WTC11 (cell line): ENCODE data around the gene PLXNA2.

ENCODE experiments used
- ATF2 ChIP-seq: sonication (generic); formaldehyde crosslinking; IDR thresholded peaks from 2 replicates; pipeline ENCODE4 v1.8.1; 2022; ENCODE audit warnings: low read depth, missing genetic modification reagents, borderline replicate concordance
- ATF3 ChIP-seq: sonication (generic); formaldehyde crosslinking; conservative IDR thresholded peaks from 2 replicates; pipeline ENCODE4 v1.8.1; 2022; ENCODE audit warnings: mild to moderate bottlenecking, missing genetic modification reagents
- CBFB ChIP-seq: sonication (generic); formaldehyde crosslinking; IDR thresholded peaks from 2 replicates; pipeline ENCODE4 v1.8.1; 2022; ENCODE audit warnings: mild to moderate bottlenecking, low read depth, missing genetic modification reagents
- CTCF ChIP-seq: fragments of 200-600 bp; IDR thresholded peaks from 2 replicates; pipeline ENCODE4 v1.8.0; 2022; ENCODE audit warnings: antibody characterized with exemption
- E2F4 ChIP-seq: sonication (generic); formaldehyde crosslinking; IDR thresholded peaks from 2 replicates; pipeline ENCODE4 v1.8.1; 2022; ENCODE audit warnings: low read depth, mild to moderate bottlenecking, moderate library complexity, missing genetic modification reagents, borderline replicate concordance
- ESRRA ChIP-seq: sonication (generic); formaldehyde crosslinking; IDR thresholded peaks from 2 replicates; pipeline ENCODE4 v1.8.1; 2022; ENCODE audit warnings: mild to moderate bottlenecking, missing genetic modification reagents, borderline replicate concordance
- NFYB ChIP-seq: sonication (generic); formaldehyde crosslinking; conservative IDR thresholded peaks from 2 replicates; pipeline ENCODE4 v1.8.0; 2022; ENCODE audit warnings: low read depth, missing genetic modification reagents
- NR3C1 ChIP-seq: sonication (generic); formaldehyde crosslinking; conservative IDR thresholded peaks from 2 replicates; pipeline ENCODE4 v1.8.1; 2023; ENCODE audit warnings: low read depth, mild to moderate bottlenecking, missing genetic modification reagents
- TEAD4 ChIP-seq: sonication (generic); formaldehyde crosslinking; IDR thresholded peaks from 2 replicates; pipeline ENCODE4 v1.8.0; 2022; ENCODE audit warnings: mild to moderate bottlenecking, missing genetic modification reagents
- TP53 ChIP-seq: sonication (generic); formaldehyde crosslinking; IDR thresholded peaks from 2 replicates; pipeline ENCODE4 v1.8.1; 2023; ENCODE audit warnings: mild to moderate bottlenecking, missing genetic modification reagents
- USF2 ChIP-seq: sonication (generic); formaldehyde crosslinking; IDR thresholded peaks from 2 replicates; pipeline ENCODE4 v1.8.1; 2023; ENCODE audit warnings: mild to moderate bottlenecking, missing genetic modification reagents, moderate library complexity
- ZNF219 ChIP-seq: sonication (generic); formaldehyde crosslinking; IDR thresholded peaks from 2 replicates; pipeline ENCODE4 v1.8.0; 2023; ENCODE audit warnings: missing genetic modification reagents, mild to moderate bottlenecking, borderline replicate concordance
- ZNF317 ChIP-seq: sonication (generic); formaldehyde crosslinking; IDR thresholded peaks from 2 replicates; pipeline ENCODE4 v1.8.1; 2023; ENCODE audit warnings: low read depth, mild to moderate bottlenecking, moderate library complexity, missing genetic modification reagents, borderline replicate concordance

GRCh38 chr1:208115924-208116640 lies 128.1 kb downstream of the PLXNA2 start:
- TF ChIP-seq ESRRA (CRISPR knock-in tag) (no peak), CBFB (CRISPR knock-in tag) (no peak), ATF2 (CRISPR knock-in tag) (no peak), NFYB (no peak), ZNF219 (CRISPR knock-in tag) (no peak), TP53 (CRISPR knock-in tag) (no peak), NR3C1 (CRISPR knock-in tag) (no peak), USF2 (CRISPR knock-in tag) (no peak), CTCF (no peak), E2F4 (CRISPR knock-in tag) (no peak), TEAD4 (CRISPR knock-in tag) (no peak), ATF3 (CRISPR knock-in tag) (no peak), ZNF317 (CRISPR knock-in tag) (no peak)
